GM18526 (cell line): ENCODE results near the gene TBC1D7.

ENCODE experiments used
- POLR2A ChIP-seq: IDR thresholded peaks from 3 replicates; pipeline ENCODE4 v1.6.1; 2011; ENCODE audit not compliant: insufficient read length; ENCODE audit errors: extremely low read depth

The TBC1D7 gene

DNA sequence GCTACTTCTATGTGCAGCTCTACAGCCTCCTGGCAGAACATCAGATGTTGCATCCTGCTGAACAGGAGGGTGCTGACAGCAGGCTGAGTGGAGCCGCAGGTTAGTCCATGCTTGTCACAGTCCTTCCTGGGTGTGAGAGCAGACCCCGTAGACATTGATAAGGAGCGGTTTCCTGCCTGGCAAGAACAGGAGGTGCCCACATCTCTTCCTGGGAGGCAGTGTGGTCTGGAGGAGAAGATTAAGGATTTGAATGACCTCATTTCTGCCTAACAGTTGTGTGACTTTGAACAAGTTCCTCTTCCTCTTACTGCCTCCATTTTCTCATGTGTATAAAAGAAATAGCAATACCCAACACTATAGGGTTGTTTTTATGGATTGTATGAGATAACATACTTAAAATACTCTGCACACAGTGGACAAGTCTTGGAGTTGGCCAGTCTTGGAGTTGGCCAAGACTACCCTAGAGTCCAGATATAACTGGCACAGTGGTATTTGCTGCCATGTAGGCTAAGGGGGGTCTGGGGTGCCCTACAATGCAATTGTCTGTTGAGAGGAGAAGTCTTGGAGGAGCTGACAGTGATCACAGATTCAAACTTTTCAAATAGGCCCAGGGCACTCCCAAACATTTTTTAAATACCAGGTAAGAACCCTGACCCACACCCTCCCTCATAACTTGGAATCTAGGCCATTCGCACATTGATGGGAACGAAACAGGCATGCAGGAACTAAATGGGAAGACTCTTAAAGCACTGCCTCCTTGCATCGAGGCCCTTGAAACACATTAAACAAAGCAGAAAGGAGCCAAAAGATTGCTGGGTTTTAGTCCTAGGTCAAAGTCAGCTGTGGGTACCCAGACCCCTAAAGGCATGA, 32.6 kb upstream of the TBC1D7 start:
- TF ChIP-seq POLR2A = no peak

DNA sequence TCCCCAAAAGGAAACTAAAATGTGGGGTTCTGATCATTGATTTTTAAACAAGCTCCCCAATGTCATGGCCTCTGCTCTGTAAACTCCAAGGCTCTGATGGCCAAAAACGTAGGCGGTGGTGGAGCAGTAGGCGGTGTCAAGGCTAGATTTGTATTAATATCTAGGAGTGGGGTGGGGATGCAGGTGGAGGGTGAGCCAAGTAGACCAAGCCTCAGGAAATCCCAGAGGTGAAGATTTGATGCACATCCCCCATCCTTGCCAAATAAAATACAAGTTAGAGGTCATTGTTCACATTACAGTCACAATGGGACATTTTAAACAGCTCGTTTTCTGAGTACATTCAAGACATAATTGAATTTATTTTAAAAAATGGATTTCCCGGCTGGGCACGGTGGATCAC, 30.9 kb upstream of the TBC1D7 start:
- TF ChIP-seq POLR2A = no peak

DNA sequence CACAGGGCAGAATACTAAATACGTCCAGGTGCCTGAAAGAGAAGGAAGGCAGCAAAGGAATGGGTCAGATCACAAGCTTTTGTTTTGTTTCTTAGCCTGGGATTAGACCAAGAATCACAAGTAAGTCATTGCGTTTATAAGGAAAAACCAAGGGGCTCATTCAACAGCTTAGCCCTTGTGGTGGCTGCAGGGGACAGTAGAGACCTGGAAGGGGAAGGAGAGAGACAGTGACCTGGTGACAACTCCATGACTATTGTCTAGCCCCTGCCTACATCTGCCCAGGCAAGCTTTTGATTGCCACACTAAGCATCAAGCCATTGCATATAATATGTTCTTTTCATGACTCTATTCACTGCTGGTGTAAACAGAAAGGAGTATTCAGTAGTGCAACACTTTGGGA, 30.2 kb upstream of the TBC1D7 start:
- TF ChIP-seq POLR2A = no peak

DNA sequence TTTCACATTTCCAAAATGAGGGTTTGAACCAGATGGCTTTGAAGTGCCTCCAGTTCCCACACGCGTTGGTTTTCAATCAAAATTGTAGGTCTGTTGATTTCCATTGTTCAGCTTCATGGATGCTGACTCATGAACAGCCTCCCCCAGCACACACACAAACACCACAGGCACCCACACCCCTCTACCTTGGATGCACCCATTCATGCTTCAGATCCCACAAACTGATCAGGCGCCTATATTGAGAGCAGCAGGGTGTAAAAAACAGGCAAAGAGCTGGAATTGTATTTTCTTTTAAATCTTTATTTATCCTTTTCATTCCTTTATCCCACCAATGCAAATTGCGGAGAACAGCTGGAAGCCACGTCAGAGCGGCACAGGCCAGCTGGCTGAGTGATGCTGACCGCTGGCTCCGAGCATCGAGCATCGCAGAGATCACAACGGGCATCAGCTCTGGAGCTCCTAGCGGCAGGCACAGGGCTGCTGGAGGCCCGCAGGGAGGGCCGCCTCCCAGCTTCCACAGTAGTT, 29.3 kb upstream of the TBC1D7 start:
- TF ChIP-seq POLR2A = no peak

DNA sequence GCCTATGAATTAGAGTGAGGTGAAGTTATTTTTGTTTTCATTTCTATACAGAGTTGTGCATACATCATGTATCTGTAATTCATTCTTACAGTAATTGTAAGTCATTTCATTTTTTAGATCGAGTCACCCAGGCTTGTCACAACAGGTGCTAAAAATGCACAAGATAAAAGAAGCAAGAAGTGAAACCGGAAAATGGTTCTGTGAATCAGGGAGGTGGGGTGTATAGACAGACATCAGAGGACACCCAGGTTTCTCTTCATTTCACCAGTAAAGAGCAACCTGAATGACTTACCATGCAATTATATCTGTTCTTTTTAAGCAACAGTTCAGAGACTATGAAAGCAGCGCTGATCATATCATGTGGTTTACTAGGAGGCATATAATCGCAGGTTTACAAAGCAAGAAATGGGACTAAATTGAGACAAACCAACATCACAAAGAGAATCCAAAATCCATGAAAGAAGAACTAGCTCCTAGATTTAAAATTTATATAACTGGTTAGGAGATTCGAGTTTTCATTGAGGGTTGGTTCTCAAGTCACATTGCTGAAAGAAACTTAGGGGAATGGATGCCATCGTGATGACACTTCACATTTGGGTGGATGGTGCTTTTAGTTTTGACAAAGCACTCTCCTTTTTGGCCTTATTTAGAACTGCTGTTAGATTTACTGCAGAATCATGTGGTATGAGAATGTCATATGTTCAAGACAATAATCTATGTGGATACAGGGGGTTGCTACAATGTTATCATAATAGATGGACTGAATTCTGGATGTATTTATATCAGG, 27.9 kb upstream of the TBC1D7 start:
- no peak for TF ChIP-seq POLR2A

DNA sequence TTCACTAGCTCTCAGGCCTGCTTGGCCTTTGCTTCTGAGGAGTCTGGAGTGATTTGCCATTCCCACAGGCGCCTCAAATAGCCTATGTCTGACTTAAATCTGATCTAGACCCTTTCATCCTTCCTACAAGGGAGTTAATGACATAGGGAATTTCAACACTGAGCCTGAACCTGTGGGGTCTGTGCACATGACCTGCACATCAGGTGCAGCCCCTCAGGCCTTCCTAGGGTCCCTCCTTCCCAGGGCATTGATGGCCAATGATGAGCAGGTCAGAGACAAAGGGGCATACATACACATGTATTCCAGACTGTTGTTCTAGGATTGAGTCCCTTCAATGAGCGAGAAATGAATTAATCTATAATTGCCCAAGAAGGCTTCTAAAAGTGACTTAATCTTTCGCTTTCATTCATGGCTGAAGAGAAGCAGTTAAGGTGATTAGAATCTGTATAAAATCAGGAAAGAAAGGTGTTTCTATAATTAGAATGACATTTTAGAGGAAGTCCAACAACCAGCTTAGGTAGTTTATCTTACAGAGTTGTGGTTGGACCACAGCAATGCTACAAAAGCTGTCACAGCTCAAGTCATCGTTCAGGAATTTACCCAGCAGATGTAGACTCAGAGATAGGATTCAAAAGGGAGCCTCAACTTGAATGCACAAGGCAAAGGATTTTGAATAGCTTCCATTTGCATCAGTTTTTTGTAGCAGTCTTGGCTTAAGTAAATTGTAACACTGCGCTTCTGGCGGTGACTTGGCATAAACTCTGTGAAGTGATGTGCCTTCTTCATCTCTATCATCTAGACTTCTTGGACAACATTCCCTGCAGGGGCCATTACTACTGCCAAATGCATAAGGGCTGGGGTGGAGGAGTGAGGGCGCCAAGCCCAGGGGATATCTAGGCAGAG, 27.0 kb upstream of the TBC1D7 start:
- TF ChIP-seq POLR2A = no peak

DNA sequence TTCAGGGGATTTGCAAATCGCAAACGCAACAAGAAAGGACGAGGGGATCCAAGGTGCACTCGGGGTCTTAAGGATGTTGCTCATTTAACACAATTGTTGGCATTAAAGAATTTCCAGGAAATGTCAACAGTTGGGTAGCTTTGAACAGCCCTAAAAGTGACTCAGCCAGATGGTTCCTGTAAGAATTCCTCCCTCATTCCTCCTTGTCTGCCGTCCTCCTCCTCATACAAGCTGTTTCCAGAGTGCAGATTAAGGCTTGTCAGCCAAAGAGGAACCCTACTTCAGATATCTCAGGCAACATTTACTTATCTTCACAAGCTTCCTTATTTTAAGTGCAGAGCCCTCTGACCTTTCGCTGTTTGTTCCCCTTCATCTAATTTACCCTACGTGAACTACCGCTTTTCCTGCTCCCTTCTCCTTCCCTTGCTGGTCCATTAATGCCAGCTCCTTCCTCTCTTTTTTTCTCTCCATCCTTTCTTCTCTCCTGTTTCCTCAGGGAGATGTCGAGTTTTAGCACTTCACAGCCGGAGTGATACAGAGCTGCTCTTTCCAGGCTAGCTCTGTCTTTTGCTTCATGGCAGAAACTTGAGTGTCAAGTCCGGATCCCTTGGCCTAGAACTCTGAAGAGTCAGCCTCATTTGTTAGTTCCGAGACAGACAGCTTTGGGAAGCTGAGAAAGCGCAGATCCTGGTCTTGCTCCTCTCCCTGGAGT, 26.1 kb upstream of the TBC1D7 start:
- TF ChIP-seq POLR2A = no peak

DNA sequence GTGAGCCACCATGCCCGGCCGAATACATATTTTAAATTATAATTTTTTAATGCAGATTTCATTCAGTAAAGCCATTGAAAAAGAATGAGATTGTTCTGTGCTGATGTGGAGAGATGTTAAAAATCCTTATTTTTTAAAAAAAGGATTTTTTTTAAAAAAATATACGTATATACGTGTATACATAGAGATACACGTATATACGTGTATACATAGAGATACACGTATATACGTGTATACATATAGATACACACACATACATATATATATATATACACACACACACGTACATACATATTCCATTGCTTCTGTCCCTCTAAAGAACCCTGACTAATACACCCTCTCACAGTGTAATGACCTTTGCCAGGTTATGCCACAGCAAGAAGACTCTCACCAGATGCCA, 23.8 kb upstream of the TBC1D7 start:
- no peak for TF ChIP-seq POLR2A

DNA sequence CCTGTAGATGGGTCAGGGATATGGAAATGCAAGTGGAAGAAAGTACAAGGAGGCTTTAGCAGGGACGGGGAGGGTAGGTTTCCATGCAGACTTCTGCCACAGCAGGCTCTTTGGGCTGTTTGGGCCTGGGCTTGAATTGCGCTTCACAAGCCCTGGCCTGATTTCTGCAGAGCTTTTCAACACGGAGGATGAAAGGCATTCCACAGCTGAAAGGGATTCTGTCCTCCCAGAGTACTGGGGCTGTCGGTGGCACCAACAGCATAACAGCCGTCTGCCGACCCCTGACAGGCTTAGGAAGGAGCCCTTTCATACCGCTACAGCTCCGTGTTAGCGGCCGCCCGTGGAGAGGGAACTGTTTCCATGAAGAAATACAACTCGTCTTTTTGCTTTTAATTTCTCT, 22.9 kb upstream of the TBC1D7 start:
- no peak for TF ChIP-seq POLR2A

DNA sequence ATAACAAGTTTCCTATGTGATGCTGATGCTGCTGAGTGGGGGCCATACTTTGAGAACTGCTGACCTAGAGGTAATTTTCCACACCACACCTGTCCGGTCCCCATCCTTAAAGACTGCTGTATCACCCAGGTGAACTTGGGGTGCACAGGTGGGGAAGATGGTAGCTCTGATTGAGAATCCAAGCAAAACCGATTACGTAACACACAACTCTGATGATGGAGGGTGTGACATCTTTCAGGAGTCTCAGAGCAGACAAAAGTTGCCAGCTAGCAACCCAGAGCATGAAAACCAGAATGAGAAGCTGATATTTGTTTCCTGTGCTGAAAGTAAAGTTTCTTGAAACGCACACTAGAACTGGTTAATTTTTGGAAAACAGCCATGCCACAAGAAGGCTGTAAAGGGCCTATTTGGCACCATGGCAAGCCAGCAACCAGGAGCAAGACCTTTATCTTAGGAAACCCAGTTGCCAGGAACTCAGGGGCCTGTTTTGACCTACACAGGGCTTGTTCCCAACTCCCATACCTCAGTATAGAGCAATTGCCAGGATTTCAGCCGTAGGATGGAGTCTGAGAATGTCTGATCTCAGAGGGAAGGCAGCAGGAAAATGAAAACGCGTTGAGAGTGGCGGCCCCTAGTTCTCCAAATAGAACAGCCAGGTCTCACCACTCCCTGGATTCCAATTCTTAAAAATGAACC, 21.6 kb upstream of the TBC1D7 start:
- no peak for TF ChIP-seq POLR2A

DNA sequence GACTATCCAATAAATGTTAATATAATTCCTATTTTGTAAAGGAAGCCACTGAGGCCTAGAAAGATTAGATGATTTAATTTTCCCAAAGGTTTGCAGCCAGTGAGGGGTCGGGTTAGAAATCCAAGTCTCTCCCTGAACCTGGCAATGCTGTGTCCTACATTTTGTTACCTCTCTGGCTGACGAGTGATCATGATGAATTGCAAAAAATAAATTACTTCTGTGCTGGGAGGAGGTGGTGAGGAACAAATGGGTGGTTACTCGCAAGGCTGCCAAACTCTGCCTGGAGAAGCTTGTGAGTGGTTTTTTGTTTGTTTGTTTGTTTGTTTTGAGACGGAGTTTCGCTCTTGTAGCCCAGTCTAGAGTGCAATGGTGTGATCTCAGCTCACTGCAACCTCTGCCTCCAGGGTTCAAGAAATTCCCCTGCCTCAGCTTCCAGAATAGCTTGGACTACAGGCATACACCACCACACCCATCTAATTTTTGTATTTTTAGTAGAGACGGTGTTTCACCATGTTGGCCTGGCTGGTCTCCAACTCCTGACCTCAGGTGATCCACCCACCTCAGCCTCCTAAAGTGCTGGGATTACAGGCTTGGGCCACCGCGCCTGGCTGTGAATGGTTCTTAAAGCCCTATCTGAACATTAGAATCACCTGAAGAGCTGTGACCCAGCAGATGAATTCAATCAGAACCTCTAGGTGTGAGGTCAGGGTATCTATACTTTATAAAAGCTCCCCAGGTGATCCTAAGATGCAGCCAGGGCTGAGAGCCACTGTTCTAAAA, 20.2 kb upstream of the TBC1D7 start:
- no peak for TF ChIP-seq POLR2A

DNA sequence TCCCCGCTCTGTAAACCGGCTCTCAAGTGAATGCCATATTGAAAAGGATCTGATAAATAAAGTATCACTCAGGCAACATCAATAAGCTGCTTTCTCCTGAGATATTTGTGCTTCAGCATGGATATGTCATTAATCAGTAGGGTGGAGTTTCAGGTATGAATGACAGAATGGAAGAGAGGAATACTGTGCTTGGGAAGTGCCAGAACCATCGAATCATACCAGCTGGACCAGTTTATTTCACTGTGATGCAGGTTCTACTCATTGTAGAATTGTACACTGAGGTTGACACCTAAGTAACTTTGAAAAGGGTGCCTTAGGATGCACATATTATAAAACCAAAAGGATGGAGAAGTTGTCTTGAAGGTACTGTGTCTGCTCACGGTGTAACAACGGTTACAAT, 17.9 kb upstream of the TBC1D7 start:
- no peak for TF ChIP-seq POLR2A

DNA sequence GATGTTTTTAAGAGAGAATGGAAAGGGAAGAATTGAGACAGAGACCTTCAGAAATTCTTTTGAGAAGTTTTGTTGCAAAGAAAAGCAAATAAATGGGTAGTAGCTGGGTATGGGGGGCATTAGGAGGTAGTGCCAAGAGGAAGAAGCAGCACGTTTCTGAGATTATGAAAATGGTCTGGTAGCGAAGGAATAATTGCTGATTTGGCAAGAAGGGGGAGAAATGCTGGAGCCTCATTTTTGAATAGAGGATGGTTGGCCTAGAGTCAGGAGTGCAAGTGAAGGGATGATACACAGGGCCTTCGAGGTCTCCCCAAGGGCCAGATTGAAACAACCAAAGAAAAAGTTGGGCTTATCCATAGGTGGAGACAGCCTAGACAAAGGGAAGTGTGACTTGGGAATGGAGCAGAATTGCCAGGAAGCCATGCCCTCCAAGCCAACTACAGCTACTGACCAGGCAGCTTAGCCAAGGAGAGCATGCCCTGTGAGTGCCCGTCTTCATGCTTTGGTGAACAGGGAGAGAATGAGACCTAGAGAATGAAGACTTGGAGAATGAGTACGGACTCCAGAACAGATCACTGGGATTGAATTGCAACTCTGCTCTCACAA, 14.2 kb upstream of the TBC1D7 start:
- TF ChIP-seq POLR2A = no peak
